GM18870 (cell line): ENCODE data around the gene ACRV1.
"Not testable (repeated sequence)": the region's sequence is repeated elsewhere in the genome, so short reads cannot be mapped to it uniquely, and the experiment has no call there.

Source experiments
- ATAC-seq: cut with Tn5 transposase; IDR thresholded peaks from one replicate; pipeline ENCODE4 v1.9.1; 2021; ENCODE audit warnings: moderate library complexity; ENCODE audit not compliant: unreplicated experiment

Gene ACRV1, protein sequence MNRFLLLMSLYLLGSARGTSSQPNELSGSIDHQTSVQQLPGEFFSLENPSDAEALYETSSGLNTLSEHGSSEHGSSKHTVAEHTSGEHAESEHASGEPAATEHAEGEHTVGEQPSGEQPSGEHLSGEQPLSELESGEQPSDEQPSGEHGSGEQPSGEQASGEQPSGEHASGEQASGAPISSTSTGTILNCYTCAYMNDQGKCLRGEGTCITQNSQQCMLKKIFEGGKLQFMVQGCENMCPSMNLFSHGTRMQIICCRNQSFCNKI

GRCh38 chr11:125680747-125681146, at the start of gene ACRV1:
TSS of gene ACRV1 (minus strand) at chr11:125680847. CDS start at chr11:125680780, 67 bp downstream.
- no peak for ATAC-seq

DNA sequence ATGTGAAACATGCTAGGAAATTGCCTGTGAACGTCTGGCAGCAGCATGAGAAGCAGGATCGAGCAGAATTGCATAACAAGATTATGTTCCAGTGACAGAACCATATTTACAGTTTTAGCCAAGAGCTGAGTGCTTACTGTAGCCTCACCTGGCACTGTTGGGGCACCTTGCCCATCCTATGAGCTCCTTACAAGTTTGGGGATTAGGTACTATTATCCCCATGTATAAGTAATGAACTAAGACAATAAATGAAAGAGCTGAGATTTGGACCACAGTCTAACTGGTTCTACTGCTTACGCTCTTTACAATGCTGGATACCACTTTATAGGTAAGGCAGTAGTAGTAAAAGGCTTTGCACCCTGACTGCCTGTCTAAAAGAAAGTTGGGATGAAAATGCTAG, 48.3 kb upstream of the ACRV1 start:
- no peak for ATAC-seq

- ATAC-seq = no peak
Measured at GRCh38 chr11:125724125-125724524, 43.5 kb upstream of the ACRV1 start.

DNA sequence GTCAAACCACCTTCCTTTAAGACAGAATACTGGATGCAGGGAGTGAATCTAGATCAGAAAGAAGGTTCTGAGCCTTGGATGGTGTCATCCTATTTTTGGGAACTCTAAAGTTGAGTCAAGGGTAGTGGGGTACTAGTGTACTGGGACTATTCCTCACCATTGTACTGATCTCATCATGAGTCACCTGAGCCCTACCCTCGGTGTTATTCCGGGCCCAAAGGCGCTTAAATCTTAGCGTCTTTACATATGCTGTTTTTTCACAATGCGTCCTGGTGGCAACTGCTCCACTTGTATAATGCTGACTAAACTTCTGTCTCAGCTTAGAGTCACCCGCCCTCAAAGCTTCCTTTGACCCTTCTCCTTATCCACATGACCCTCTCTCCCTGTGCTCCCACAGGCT, 40.1 kb upstream of the ACRV1 start:
- no peak for ATAC-seq

- ATAC-seq = not testable (repeated sequence)
Measured at GRCh38 chr11:125704686-125705085, 24.0 kb upstream of the ACRV1 start.

- no peak for ATAC-seq
Measured at GRCh38 chr11:125701858-125702621, 21.4 kb upstream of the ACRV1 start.

GRCh38 chr11:125701018-125701610, 20.5 kb upstream of the ACRV1 start:
- no peak for ATAC-seq

GRCh38 chr11:125694951-125695350, 14.3 kb upstream of the ACRV1 start:
- no peak for ATAC-seq

DNA sequence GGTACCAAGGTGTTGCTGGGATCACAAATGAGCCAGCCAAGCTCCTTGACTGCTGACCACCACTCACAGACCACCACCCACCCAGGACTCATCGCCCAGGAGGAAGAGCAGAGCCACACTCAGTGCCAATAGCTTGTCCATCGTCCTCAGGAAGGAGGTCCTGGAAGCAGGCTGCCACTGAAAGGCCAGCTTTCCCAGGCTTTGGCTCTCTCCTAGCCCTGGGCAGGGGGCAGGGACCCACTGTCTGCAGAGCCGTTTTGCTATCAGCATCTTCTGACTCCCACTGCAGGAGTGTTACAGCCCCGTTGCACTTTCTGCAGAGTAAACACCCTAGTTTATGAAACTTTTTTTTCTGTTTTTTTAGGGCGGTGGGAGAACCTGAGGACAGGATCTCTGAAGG, 12.2 kb upstream of the ACRV1 start:
- no peak for ATAC-seq

- ATAC-seq = no peak
Measured at GRCh38 chr11:125690006-125690405, 9.4 kb upstream of the ACRV1 start.

DNA sequence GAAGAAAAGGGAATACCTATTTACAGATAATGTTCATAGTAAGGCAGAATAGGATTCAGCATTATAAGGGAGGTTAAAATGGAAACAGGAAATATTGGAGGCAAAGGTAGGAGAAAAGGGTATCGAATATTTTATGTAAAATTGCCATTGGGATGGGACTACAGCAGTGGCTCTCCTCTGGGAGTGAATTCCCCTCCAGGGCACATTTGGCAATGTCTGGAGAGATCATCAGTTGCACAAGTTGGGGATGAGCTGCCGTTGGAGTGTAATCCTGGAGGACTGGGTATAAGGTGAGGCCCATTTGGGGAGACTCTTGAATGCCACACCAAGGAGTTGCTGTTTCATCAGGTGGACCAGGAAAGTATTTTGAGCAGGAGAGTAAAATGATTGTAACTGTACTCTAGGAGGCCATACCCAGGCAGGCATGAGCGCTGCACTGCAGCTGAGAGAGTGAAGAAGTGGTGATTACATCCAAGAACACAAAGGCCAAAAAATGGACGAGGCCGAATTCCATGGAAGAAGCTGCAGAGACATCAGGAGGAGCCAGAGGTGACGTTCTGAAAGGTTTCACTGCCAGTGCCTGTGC, 8.7 kb upstream of the ACRV1 start:
- ATAC-seq = no peak

- ATAC-seq = no peak
Measured at GRCh38 chr11:125688632-125689031, 8.0 kb upstream of the ACRV1 start.

- ATAC-seq = no peak
Measured at GRCh38 chr11:125688066-125688465, 7.4 kb upstream of the ACRV1 start.

DNA sequence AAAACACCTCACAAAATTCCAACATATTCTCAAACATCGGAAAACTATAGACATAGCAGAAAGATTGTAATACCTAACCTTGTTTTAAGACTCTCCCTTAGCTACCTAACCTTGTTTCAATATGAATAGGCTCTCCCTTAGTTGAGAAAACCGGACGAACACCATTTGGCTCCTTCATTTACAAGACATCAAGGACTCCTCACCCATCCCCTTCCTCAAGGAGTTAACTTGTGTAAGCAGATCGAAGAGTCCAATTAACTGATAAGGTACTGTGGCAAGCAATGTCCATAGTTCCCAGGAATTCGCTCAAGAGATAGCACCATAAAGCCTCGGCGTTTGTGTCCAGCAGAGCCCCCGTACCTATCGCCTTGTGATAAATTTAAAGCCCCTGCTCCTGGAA, 4.6 kb upstream of the ACRV1 start:
- ATAC-seq = no peak

GRCh38 chr11:125679837-125680236, 810 bp downstream of the ACRV1 start:
- no peak for ATAC-seq

DNA sequence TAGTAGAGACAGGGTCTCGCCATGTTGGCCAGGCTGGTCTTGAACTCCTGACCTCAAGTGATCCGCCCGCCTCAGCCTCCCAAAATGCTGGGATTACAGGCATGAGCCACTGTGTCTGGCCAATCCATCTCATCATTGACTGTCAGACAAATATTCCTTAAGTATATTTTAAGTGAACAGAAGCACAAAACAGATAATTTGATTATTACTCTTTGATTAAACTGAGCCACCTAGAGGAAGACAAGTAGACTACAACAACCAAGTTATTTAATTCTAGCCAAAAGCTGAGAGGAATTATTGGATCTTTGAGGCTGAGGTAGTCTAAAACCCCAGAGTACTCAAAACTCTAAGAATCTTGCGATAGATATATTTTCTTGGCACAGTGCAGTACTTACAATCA, 1.2 kb downstream of the ACRV1 start:
- no peak for ATAC-seq

GRCh38 chr11:125675196-125675595, 5.5 kb downstream of the ACRV1 start:
- no peak for ATAC-seq

GRCh38 chr11:125674210-125674609, 6.4 kb downstream of the ACRV1 start:
- no peak for ATAC-seq

GRCh38 chr11:125671561-125671960, 9.1 kb downstream of the ACRV1 start:
- ATAC-seq = no peak

DNA sequence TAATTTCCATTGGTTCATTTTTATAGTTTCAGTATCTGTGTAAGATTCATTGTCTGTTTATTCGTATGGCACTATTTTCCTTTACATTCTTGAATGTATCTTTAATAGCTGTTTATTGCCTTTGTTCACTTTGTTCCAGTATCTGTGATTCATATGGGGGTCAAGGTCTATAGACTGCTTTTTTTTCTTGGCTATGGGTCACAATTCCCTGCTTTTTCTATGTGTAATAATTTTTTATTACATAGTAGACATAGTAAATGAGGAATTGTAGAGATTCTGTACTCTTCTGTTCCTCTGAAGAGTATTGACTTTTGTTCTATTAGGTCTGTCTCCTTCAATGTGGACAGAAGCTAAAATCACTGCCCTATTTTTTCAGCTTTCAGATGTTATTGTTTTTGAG, 10.5 kb downstream of the ACRV1 start:
- ATAC-seq = no peak

GRCh38 chr11:125667151-125667550, 13.5 kb downstream of the ACRV1 start:
- ATAC-seq = no peak

GRCh38 chr11:125663910-125664309, 16.7 kb downstream of the ACRV1 start:
- ATAC-seq = no peak
